Gastroesophageal sphincter (tissue), 3 donors: ENCODE measurements around the gene HAVCR2.

Source experiments
- EP300 ChIP-seq: sonication (generic); formaldehyde crosslinking; IDR thresholded peaks from one replicate; pipeline ENCODE4 v1.6.1; 2017; ENCODE audit warnings: antibody characterized with exemption, mild to moderate bottlenecking
- POLR2A ChIP-seq, 2 donors: fragments of 450-650 bp; IDR thresholded peaks; one replicate each; pipeline ENCODE4 v1.6.1; 2017; ENCODE audit warnings: antibody characterized with exemption in 2 of 2, mild to moderate bottlenecking in 2 of 2, moderate library complexity in 1 of 2
- POLR2AphosphoS5 ChIP-seq: sonication (generic); formaldehyde crosslinking; IDR thresholded peaks from one replicate; pipeline ENCODE4 v1.6.1; 2017; ENCODE audit warnings: antibody characterized with exemption
- TF ChIP-seq, protein P1 (sequence below), 4 experiments: fragments of 200-600 bp in 2 of 4; fragments of 450-650 bp in 2 of 4; sonication (generic) in 1 of 4; IDR thresholded peaks; one replicate each; pipeline ENCODE4 v1.5.1; 2017 to 2019; ENCODE audit warnings: antibody characterized with exemption in 4 of 4, mild to moderate bottlenecking in 2 of 4, moderate library complexity in 2 of 4

DNA sequence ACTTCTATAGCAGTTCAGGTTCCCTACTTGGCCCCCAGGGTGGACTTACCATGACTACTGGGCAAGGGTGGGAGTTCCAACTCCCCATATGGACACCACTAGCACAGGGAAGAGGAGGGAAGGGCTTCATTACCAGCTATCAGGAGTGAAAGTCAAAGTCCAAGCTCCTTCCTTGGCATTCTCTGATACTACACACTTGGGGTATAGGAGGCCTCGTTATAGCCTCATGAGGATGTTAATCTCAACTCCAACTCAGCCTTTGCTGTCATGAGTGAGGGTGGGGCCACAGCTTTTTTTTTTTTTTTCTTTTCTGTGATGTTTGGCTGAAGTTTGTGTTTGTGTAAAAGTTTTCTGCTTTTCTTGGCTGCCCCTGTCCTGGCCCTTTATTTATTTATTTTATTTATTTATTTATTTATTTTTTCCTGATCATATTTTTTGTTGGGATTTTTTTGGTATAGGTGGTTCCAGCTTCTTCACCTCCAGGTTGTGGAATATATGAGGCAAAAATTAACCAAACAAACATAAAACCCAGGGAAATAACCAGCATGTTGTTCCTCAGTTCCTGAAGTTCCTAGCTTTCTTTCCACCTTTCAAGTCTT lies 48.5 kb upstream of the HAVCR2 start:
- TF ChIP-seq, protein P1, sequence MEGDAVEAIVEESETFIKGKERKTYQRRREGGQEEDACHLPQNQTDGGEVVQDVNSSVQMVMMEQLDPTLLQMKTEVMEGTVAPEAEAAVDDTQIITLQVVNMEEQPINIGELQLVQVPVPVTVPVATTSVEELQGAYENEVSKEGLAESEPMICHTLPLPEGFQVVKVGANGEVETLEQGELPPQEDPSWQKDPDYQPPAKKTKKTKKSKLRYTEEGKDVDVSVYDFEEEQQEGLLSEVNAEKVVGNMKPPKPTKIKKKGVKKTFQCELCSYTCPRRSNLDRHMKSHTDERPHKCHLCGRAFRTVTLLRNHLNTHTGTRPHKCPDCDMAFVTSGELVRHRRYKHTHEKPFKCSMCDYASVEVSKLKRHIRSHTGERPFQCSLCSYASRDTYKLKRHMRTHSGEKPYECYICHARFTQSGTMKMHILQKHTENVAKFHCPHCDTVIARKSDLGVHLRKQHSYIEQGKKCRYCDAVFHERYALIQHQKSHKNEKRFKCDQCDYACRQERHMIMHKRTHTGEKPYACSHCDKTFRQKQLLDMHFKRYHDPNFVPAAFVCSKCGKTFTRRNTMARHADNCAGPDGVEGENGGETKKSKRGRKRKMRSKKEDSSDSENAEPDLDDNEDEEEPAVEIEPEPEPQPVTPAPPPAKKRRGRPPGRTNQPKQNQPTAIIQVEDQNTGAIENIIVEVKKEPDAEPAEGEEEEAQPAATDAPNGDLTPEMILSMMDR (IDR thresholded peaks at IDR 0.05) = no peak
- no peak for TF ChIP-seq EP300
- TF ChIP-seq POLR2A (IDR thresholded peaks at IDR 0.05) = no peak
- no peak for TF ChIP-seq POLR2AphosphoS5
